NCI-H446 treated with DMSO at 0.1 percent for 48 hours (cell line): ENCODE data around the gene KLC1.
"Not testable (repeated sequence)": the region's sequence is repeated elsewhere in the genome, so short reads cannot be mapped to it uniquely, and the experiment has no call there.

Experiments
- DNase-seq: peaks from one replicate; lab custom pipeline; 2025; lab: John Stamatoyannopoulos, UW

The KLC1 gene

GRCh38 chr14:103625356-103626095, 3.5 kb upstream of the KLC1 start:
- no peak for DNase-seq

- DNase-seq: no peak
Observed at GRCh38 chr14:103626146-103626850, 2.7 kb upstream of the KLC1 start.

GRCh38 chr14:103627073-103628025, 1.7 kb upstream of the KLC1 start:
- no peak for DNase-seq

- no peak for DNase-seq
Observed at GRCh38 chr14:103628221-103628683, 759 bp upstream of the KLC1 start.

GRCh38 chr14:103629503-103630121, 601 bp downstream of the KLC1 start:
- DNase-seq: no peak

- DNase-seq: no peak
Observed at GRCh38 chr14:103630364-103631108, 1.5 kb downstream of the KLC1 start.

GRCh38 chr14:103633391-103633790, 4.4 kb downstream of the KLC1 start:
- no peak for DNase-seq

- no peak for DNase-seq
Observed at GRCh38 chr14:103634156-103634555, 5.1 kb downstream of the KLC1 start.

- no peak for DNase-seq
Observed at GRCh38 chr14:103638594-103638993, 9.6 kb downstream of the KLC1 start.

GRCh38 chr14:103641161-103641560, 12.2 kb downstream of the KLC1 start:
- DNase-seq: no peak

- DNase-seq: no peak
Observed at GRCh38 chr14:103646189-103646588, 17.2 kb downstream of the KLC1 start.

- DNase-seq: no peak
Observed at GRCh38 chr14:103649001-103649400, 20.0 kb downstream of the KLC1 start.

- DNase-seq: no peak
Observed at GRCh38 chr14:103650213-103650612, 21.2 kb downstream of the KLC1 start.

GRCh38 chr14:103651585-103651984, 22.6 kb downstream of the KLC1 start:
- no peak for DNase-seq

- no peak for DNase-seq
Observed at GRCh38 chr14:103652806-103653205, 23.8 kb downstream of the KLC1 start.

- DNase-seq: not testable (repeated sequence)
Observed at GRCh38 chr14:103653336-103653735, 24.3 kb downstream of the KLC1 start.

- DNase-seq: no peak
Observed at GRCh38 chr14:103653805-103654204, 24.8 kb downstream of the KLC1 start.

- no peak for DNase-seq
Observed at GRCh38 chr14:103654619-103655018, 25.6 kb downstream of the KLC1 start.

- no peak for DNase-seq
Observed at GRCh38 chr14:103656031-103656755, 27.2 kb downstream of the KLC1 start.

- no peak for DNase-seq
Observed at GRCh38 chr14:103656756-103657133, 27.7 kb downstream of the KLC1 start.
